Measurements from ENCODE around the gene PTPRK. TPM values are rescaled to one million over a fixed set of nuclear protein-coding genes. Genes with fewer than 3 reads are reported as not detected.

The PTPRK gene
- total and polyA plus RNA-seq, 4 donors, result 12.1 to 61.2 (median 29.1) TPM

GRCh38 chr6:127954082-127954481 lies 566.3 kb downstream of the PTPRK start:
- Histone ChIP-seq H3K27ac (ENCODE audit: low read depth in 1 of 2, low read length in 2 of 2) (no peak overlapping the region), H3K36me3 (ENCODE audit: control insufficient read depth in 4 of 4, insufficient read depth in 3 of 4, low read depth in 1 of 4, low read length in 3 of 4) (no peaks in the 10 kb centered on the region), H3K9me3 (ENCODE audit: control insufficient read depth in 4 of 4, low read length in 3 of 4) (no peaks in the 10 kb centered on the region), H3K9ac (ENCODE audit: low read depth in 1 of 2, low read length in 2 of 2) (no peak overlapping the region), H3K27me3 (ENCODE audit: control insufficient read depth in 4 of 4, insufficient read depth in 4 of 4, low read length in 3 of 4) (no peaks in the 10 kb centered on the region), H3K4me3 (ENCODE audit: low read depth in 1 of 3, low read length in 3 of 3) (no peak overlapping the region), H3K4me1 (ENCODE audit: control insufficient read depth in 4 of 4, insufficient read depth in 4 of 4, low read length in 3 of 4) (no peaks in the 10 kb centered on the region)
- 97% methylated on average over 4 of the region's 4 CpGs for WGBS
- DNase-seq (ENCODE audit: low spot score), result no peak
- no peak for TF ChIP-seq YY1 (IDR thresholded peaks at IDR 0.05)
- no peak for TF ChIP-seq ZBTB33 (IDR thresholded peaks at IDR 0.05)
- no peak for TF ChIP-seq TAF1 (conservative IDR thresholded peaks at IDR 0.05)
- TF ChIP-seq, protein P1, sequence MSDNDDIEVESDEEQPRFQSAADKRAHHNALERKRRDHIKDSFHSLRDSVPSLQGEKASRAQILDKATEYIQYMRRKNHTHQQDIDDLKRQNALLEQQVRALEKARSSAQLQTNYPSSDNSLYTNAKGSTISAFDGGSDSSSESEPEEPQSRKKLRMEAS (IDR thresholded peaks at IDR 0.05), result no peak
- TF ChIP-seq GABPA (IDR thresholded peaks at IDR 0.05 in 1 of 2, conservative IDR thresholded peaks at IDR 0.05 in 1 of 2), result no peak
- no peak for TF ChIP-seq FOXA2 (IDR thresholded peaks at IDR 0.05)
- TF ChIP-seq ATF3 (IDR thresholded peaks at IDR 0.05), result no peak
- TF ChIP-seq NR2F2 (IDR thresholded peaks at IDR 0.05), result no peak
- TF ChIP-seq FOXA1 (IDR thresholded peaks at IDR 0.05), result no peak
- TF ChIP-seq HNF4G (IDR thresholded peaks at IDR 0.05), result no peak

DNA sequence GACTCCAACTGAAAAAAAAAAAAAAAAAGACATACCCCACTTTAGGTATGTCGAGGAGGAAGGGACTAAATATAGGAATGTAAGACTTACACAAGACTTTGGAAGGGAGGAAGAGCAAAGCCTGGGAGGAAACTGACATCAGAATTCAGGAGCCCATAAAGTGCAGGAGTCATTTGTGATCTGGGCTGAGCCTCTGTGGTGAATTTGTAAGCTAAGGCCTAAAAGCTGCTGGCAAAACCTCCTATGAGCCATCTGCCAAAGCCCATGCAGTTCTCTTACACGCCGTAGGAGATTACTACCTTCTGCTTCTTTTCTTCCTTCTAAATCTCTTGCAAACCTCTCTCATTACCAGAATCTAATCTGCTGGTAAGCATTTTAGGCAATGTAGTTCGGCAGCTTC lies 567.6 kb downstream of the PTPRK start:
- Histone ChIP-seq H3K27ac (ENCODE audit: low read depth in 1 of 2, low read length in 2 of 2) (no peak overlapping the region), H3K4me1 (ENCODE audit: control insufficient read depth in 4 of 4, insufficient read depth in 4 of 4, low read length in 3 of 4) (no peaks in the 10 kb centered on the region), H3K36me3 (ENCODE audit: control insufficient read depth in 4 of 4, insufficient read depth in 3 of 4, low read depth in 1 of 4, low read length in 3 of 4) (no peaks in the 10 kb centered on the region), H3K4me3 (ENCODE audit: low read depth in 1 of 3, low read length in 3 of 3) (no peak overlapping the region), H3K9ac (ENCODE audit: low read depth in 1 of 2, low read length in 2 of 2) (no peak overlapping the region), H3K9me3 (ENCODE audit: control insufficient read depth in 4 of 4, low read length in 3 of 4) (no peaks in the 10 kb centered on the region), H3K27me3 (ENCODE audit: control insufficient read depth in 4 of 4, insufficient read depth in 4 of 4, low read length in 3 of 4) (no peaks in the 10 kb centered on the region)
- WGBS, result 91% methylated on average over 4 of the region's 4 CpGs
- no peak for DNase-seq (ENCODE audit: low spot score)
- TF ChIP-seq EGR1 (IDR thresholded peaks at IDR 0.05; ENCODE audit: low read depth in 2 of 2) (no peak), HNF4G (IDR thresholded peaks at IDR 0.05) (no peak), FOXA1 (IDR thresholded peaks at IDR 0.05) (no peak), YY1 (IDR thresholded peaks at IDR 0.05) (no peak), TAF1 (conservative IDR thresholded peaks at IDR 0.05) (no peak), GABPA (IDR thresholded peaks at IDR 0.05 in 1 of 2, conservative IDR thresholded peaks at IDR 0.05 in 1 of 2) (no peak), NR2F2 (IDR thresholded peaks at IDR 0.05) (no peak), CTCF (IDR thresholded peaks at IDR 0.05; ENCODE audit: low read depth, low read length, missing input control) (no peak), FOXA2 (IDR thresholded peaks at IDR 0.05) (no peak), ATF3 (IDR thresholded peaks at IDR 0.05) (no peak), RAD21 (IDR thresholded peaks at IDR 0.05) (no peak), RXRA (IDR thresholded peaks at IDR 0.05) (no peak), ZBTB33 (IDR thresholded peaks at IDR 0.05) (no peak), HNF4A (conservative IDR thresholded peaks at IDR 0.05) (no peak)
- TF ChIP-seq, protein P1 (IDR thresholded peaks at IDR 0.05), result no peak
- TF ChIP-seq, protein P2, sequence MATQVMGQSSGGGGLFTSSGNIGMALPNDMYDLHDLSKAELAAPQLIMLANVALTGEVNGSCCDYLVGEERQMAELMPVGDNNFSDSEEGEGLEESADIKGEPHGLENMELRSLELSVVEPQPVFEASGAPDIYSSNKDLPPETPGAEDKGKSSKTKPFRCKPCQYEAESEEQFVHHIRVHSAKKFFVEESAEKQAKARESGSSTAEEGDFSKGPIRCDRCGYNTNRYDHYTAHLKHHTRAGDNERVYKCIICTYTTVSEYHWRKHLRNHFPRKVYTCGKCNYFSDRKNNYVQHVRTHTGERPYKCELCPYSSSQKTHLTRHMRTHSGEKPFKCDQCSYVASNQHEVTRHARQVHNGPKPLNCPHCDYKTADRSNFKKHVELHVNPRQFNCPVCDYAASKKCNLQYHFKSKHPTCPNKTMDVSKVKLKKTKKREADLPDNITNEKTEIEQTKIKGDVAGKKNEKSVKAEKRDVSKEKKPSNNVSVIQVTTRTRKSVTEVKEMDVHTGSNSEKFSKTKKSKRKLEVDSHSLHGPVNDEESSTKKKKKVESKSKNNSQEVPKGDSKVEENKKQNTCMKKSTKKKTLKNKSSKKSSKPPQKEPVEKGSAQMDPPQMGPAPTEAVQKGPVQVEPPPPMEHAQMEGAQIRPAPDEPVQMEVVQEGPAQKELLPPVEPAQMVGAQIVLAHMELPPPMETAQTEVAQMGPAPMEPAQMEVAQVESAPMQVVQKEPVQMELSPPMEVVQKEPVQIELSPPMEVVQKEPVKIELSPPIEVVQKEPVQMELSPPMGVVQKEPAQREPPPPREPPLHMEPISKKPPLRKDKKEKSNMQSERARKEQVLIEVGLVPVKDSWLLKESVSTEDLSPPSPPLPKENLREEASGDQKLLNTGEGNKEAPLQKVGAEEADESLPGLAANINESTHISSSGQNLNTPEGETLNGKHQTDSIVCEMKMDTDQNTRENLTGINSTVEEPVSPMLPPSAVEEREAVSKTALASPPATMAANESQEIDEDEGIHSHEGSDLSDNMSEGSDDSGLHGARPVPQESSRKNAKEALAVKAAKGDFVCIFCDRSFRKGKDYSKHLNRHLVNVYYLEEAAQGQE (IDR thresholded peaks at IDR 0.05), result no peak

Measured in liver (tissue), 9 donors.